ENCODE results near the gene CDH23.

Gene CDH23

GRCh38 chr10:71525092-71525491 is 128.4 kb downstream of the CDH23 start:
- no peak overlapping the region for H2BK120ac ChIP-seq (ENCODE audit: insufficient read depth, low read length, poor library complexity)
- no peak overlapping the region for H2AFZ ChIP-seq (ENCODE audit: insufficient read depth, low read length, poor library complexity)
- no peak overlapping the region for H3K27ac ChIP-seq (ENCODE audit: low read depth, low read length)
- H2BK12ac ChIP-seq (ENCODE audit: low read length): no peak overlapping the region
- H4K91ac ChIP-seq (ENCODE audit: low read depth, low read length): no peak overlapping the region
- H3K4me3 ChIP-seq (ENCODE audit: low read depth, low read length): no peak overlapping the region
- H2BK5ac ChIP-seq (ENCODE audit: low read depth, low read length, poor library complexity): no peak overlapping the region
- H3K4ac ChIP-seq (ENCODE audit: low read depth, low read length): no peak overlapping the region
- no peak overlapping the region for H3K9ac ChIP-seq (ENCODE audit: low read length)
- DNase-seq: no peak
- H3K4me2 ChIP-seq (ENCODE audit: low read length): no peak overlapping the region
- H3K9me3 ChIP-seq (ENCODE audit: insufficient read depth, low read depth, low read length): no peaks in the 10 kb centered on the region
- H3K4me1 ChIP-seq (ENCODE audit: control insufficient read depth in 1 of 2, insufficient read depth in 2 of 2, low read length in 2 of 2): peaks cover 8% of the 10 kb centered on the region in 2 experiments
- no peak overlapping the region for H4K12ac ChIP-seq (ENCODE audit: low read depth, low read length)
- no peak overlapping the region for H4K8ac ChIP-seq (ENCODE audit: low read depth, low read length)
- no peaks in the 10 kb centered on the region for H3K36me3 ChIP-seq (ENCODE audit: control insufficient read depth in 1 of 2, insufficient read depth in 2 of 2, low read length in 2 of 2)
- no peaks in the 10 kb centered on the region for H3K79me1 ChIP-seq (ENCODE audit: low read length)
- H3K79me2 ChIP-seq (ENCODE audit: control insufficient read depth, insufficient read depth, low read length, poor library complexity): no peaks in the 10 kb centered on the region
- H2AK5ac ChIP-seq (ENCODE audit: low read length): no peak overlapping the region
- H3K14ac ChIP-seq (ENCODE audit: low read length): no peak overlapping the region
- no peaks in the 10 kb centered on the region for H3K27me3 ChIP-seq (ENCODE audit: insufficient read depth, low read length)
- no peak overlapping the region for H3K23ac ChIP-seq (ENCODE audit: low read length)
- WGBS (ENCODE audit: extremely low coverage, insufficient coverage, insufficient read length): no CpG with 5 or more reads among the region's 5 CpGs
- H3K18ac ChIP-seq (ENCODE audit: low read length): no peak overlapping the region

GRCh38 chr10:71525721-71526120 is 129.0 kb downstream of the CDH23 start:
- Histone ChIP-seq H3K4me3 (ENCODE audit: low read depth, low read length) (no peak overlapping the region), H3K4ac (ENCODE audit: low read depth, low read length) (no peak overlapping the region), H3K27ac (ENCODE audit: low read depth, low read length) (no peak overlapping the region), H2BK120ac (ENCODE audit: insufficient read depth, low read length, poor library complexity) (no peak overlapping the region), H3K9ac (ENCODE audit: low read length) (no peak overlapping the region), H3K79me1 (ENCODE audit: low read length) (no peaks in the 10 kb centered on the region), H3K4me2 (ENCODE audit: low read length) (no peak overlapping the region), H4K91ac (ENCODE audit: low read depth, low read length) (no peak overlapping the region), H3K14ac (ENCODE audit: low read length) (no peak overlapping the region), H2BK12ac (ENCODE audit: low read length) (no peak overlapping the region), H3K18ac (ENCODE audit: low read length) (no peak overlapping the region), H3K23ac (ENCODE audit: low read length) (no peak overlapping the region), H2BK5ac (ENCODE audit: low read depth, low read length, poor library complexity) (no peak overlapping the region), H3K9me3 (ENCODE audit: insufficient read depth, low read depth, low read length) (no peaks in the 10 kb centered on the region), H2AK5ac (ENCODE audit: low read length) (no peak overlapping the region), H3K27me3 (ENCODE audit: insufficient read depth, low read length) (no peaks in the 10 kb centered on the region), H2AFZ (ENCODE audit: insufficient read depth, low read length, poor library complexity) (no peak overlapping the region), H3K4me1 (ENCODE audit: control insufficient read depth in 1 of 2, insufficient read depth in 2 of 2, low read length in 2 of 2) (peaks cover 8% of the 10 kb centered on the region in 2 experiments), H3K36me3 (ENCODE audit: control insufficient read depth in 1 of 2, insufficient read depth in 2 of 2, low read length in 2 of 2) (no peaks in the 10 kb centered on the region), H4K12ac (ENCODE audit: low read depth, low read length) (no peak overlapping the region), H3K79me2 (ENCODE audit: control insufficient read depth, insufficient read depth, low read length, poor library complexity) (no peaks in the 10 kb centered on the region), H4K8ac (ENCODE audit: low read depth, low read length) (no peak overlapping the region)
- no peak for DNase-seq
- no CpG with 5 or more reads among the region's 5 CpGs for WGBS (ENCODE audit: extremely low coverage, insufficient coverage, insufficient read length)

GRCh38 chr10:71526653-71527052 is 129.9 kb downstream of the CDH23 start:
- Histone ChIP-seq H2BK120ac (ENCODE audit: insufficient read depth, low read length, poor library complexity) (no peak overlapping the region), H2AFZ (ENCODE audit: insufficient read depth, low read length, poor library complexity) (no peak overlapping the region), H3K79me2 (ENCODE audit: control insufficient read depth, insufficient read depth, low read length, poor library complexity) (no peaks in the 10 kb centered on the region), H3K27me3 (ENCODE audit: insufficient read depth, low read length) (no peaks in the 10 kb centered on the region), H3K4me1 (ENCODE audit: control insufficient read depth in 1 of 2, insufficient read depth in 2 of 2, low read length in 2 of 2) (peaks cover 8% of the 10 kb centered on the region in 2 experiments), H3K4ac (ENCODE audit: low read depth, low read length) (no peak overlapping the region), H2BK12ac (ENCODE audit: low read length) (no peak overlapping the region), H2BK5ac (ENCODE audit: low read depth, low read length, poor library complexity) (no peak overlapping the region), H2AK5ac (ENCODE audit: low read length) (no peak overlapping the region), H3K27ac (ENCODE audit: low read depth, low read length) (no peak overlapping the region), H3K23ac (ENCODE audit: low read length) (no peak overlapping the region), H3K9ac (ENCODE audit: low read length) (no peak overlapping the region), H4K12ac (ENCODE audit: low read depth, low read length) (no peak overlapping the region), H3K36me3 (ENCODE audit: control insufficient read depth in 1 of 2, insufficient read depth in 2 of 2, low read length in 2 of 2) (no peaks in the 10 kb centered on the region), H3K79me1 (ENCODE audit: low read length) (no peaks in the 10 kb centered on the region), H4K8ac (ENCODE audit: low read depth, low read length) (no peak overlapping the region), H3K4me3 (ENCODE audit: low read depth, low read length) (no peak overlapping the region), H3K14ac (ENCODE audit: low read length) (no peak overlapping the region), H3K18ac (ENCODE audit: low read length) (no peak overlapping the region), H3K4me2 (ENCODE audit: low read length) (no peak overlapping the region), H4K91ac (ENCODE audit: low read depth, low read length) (no peak overlapping the region), H3K9me3 (ENCODE audit: insufficient read depth, low read depth, low read length) (peaks cover 2% of the 10 kb centered on the region)
- DNase-seq: no peak
- no CpG with 5 or more reads among the region's 11 CpGs for WGBS (ENCODE audit: extremely low coverage, insufficient coverage, insufficient read length)

- Histone ChIP-seq H3K9me3 (ENCODE audit: insufficient read depth, low read depth, low read length) (peaks cover 2% of the 10 kb centered on the region), H3K4me2 (ENCODE audit: low read length) (no peak overlapping the region), H2BK5ac (ENCODE audit: low read depth, low read length, poor library complexity) (no peak overlapping the region), H3K14ac (ENCODE audit: low read length) (no peak overlapping the region), H2BK12ac (ENCODE audit: low read length) (no peak overlapping the region), H3K4me3 (ENCODE audit: low read depth, low read length) (no peak overlapping the region), H4K8ac (ENCODE audit: low read depth, low read length) (no peak overlapping the region), H4K91ac (ENCODE audit: low read depth, low read length) (no peak overlapping the region), H3K79me2 (ENCODE audit: control insufficient read depth, insufficient read depth, low read length, poor library complexity) (no peaks in the 10 kb centered on the region), H2AK5ac (ENCODE audit: low read length) (no peak overlapping the region), H3K79me1 (ENCODE audit: low read length) (no peaks in the 10 kb centered on the region), H3K27ac (ENCODE audit: low read depth, low read length) (no peak overlapping the region), H3K36me3 (ENCODE audit: control insufficient read depth in 1 of 2, insufficient read depth in 2 of 2, low read length in 2 of 2) (no peaks in the 10 kb centered on the region), H3K23ac (ENCODE audit: low read length) (no peak overlapping the region), H2AFZ (ENCODE audit: insufficient read depth, low read length, poor library complexity) (no peak overlapping the region), H3K18ac (ENCODE audit: low read length) (no peak overlapping the region), H3K4ac (ENCODE audit: low read depth, low read length) (no peak overlapping the region), H3K9ac (ENCODE audit: low read length) (no peak overlapping the region), H3K27me3 (ENCODE audit: insufficient read depth, low read length) (no peaks in the 10 kb centered on the region), H3K4me1 (ENCODE audit: control insufficient read depth in 1 of 2, insufficient read depth in 2 of 2, low read length in 2 of 2) (peaks cover 8% of the 10 kb centered on the region in 2 experiments), H4K12ac (ENCODE audit: low read depth, low read length) (no peak overlapping the region), H2BK120ac (ENCODE audit: insufficient read depth, low read length, poor library complexity) (no peak overlapping the region)
- DNase-seq: no peak
- no CpG with 5 or more reads among the region's 12 CpGs for WGBS (ENCODE audit: extremely low coverage, insufficient coverage, insufficient read length)
Observed at GRCh38 chr10:71527135-71527534, 130.4 kb downstream of the CDH23 start.
